GM12801 (cell line): ENCODE measurements around the gene CPD.

Source experiments
- CTCF ChIP-seq: IDR thresholded peaks from one replicate; pipeline ENCODE4 v1.5.1; 2011; ENCODE audit warnings: control low read depth; ENCODE audit not compliant: insufficient read length; ENCODE audit errors: extremely low read depth

Gene CPD

GRCh38 chr17:30347488-30347887, 31.2 kb upstream of the CPD start:
- TF ChIP-seq CTCF: no peak

- no peak for TF ChIP-seq CTCF
These were observed 29.5 kb upstream of the CPD start for GRCh38 chr17:30349252-30349651.

DNA sequence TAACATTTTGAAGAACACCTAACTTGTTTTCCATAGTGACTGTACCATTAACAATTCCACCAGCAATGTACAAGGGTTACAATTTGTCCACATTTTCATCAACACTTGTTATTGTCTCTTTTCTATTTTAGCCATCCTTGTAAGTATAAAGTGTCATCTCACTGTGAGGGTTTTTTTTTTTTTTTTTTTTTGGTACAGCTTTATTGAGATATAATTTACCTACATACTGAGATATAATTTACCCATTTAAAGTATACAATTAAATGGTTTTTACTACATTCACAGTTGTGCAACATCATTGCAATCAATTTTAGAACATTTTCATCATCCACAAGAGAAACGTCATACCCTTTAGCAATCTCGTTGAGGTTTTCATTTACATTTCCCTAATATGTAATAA, 27.0 kb upstream of the CPD start:
- no peak for TF ChIP-seq CTCF

DNA sequence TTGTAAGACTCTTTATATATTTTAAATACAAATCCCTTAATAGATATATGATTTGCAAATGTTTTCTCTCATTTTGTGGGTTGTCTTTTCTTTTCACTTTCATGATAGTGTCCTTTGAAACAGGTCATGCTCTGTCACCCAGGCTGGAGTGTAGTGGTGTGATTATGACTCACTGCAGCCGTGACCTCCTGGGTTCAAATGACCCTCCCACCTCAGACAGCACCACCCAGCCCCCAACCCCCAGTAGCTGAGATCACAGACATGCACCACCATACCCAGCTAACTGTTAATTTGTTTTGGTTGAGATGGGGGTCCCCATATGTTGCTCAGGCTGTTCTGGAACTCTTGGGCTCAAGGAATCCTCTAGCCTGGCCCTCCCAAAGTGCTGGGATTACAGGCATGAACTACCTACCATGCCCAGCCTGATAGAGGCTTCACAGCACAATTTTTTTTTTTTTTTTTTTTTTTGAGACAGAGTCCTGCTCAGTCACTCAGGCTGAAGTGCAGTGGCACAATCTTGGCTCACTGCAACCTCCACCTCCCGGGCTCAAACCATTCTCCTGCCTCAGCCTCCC, 26.4 kb upstream of the CPD start:
- no peak for TF ChIP-seq CTCF

GRCh38 chr17:30354701-30355100, 24.0 kb upstream of the CPD start:
- no peak for TF ChIP-seq CTCF

DNA sequence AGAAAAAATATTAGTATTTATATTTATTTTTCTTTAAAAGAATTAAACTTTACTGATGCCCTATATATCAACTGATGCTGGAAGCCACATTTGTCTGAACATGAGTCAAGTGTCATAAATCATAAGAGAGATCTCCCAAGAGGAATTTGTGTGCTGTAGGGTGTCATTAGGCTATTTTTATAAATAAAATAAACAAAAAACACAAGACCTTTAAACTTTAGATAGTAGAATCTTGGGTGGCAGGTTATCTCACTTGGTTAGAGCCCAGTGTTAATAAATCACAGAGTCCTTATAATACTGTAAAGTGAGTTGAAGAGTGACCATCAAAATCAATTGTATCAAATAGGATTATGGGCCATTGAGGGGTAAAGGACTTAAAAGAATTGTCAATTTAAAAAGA, 21.3 kb upstream of the CPD start:
- no peak for TF ChIP-seq CTCF

DNA sequence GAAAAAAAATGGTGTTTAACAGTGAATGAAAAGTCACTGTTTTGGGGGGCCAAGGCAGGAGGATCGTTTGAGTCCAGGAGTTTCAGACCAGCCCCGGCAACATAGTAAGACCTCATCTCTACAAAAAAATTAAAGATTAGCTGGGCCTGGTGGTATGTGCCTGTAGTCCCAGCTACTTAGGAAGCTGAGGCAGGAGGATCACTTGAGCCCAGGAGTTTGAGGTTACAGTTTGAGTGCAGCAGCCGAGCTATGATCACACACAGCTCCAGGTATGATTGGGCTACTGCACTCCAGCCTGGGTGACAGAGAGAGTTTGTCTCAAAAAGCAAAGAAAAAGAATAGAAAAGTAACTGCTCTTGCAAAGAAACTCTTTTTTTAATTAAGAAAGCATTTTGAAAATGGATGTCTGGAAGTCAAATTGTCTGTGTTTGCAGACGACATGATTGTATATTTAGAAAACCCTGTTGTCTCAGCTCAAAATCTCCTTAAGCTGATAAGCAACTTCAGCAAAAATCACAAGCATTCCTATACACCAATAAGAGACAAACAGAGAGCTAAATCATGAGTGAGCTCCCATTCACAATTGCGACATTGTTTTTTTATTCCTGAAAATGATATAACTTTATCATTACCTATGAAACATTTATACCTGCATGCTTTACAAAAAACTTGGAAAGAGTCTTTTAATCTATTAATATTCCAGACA, 20.5 kb upstream of the CPD start:
- no peak for TF ChIP-seq CTCF
